OCI-LY1 (cell line): ENCODE measurements around the gene RIOK1.

Source experiments
- H2AFZ ChIP-seq: fragments of 200-600 bp; sonication (generic), shearing (Covaris generic); 2 replicates; pipeline ENCODE4 v1.6.0; 2014; ENCODE audit warnings: antibody characterized with exemption, mild to moderate bottlenecking, low read length
- H3F3A ChIP-seq: fragments of 200-600 bp; sonication (generic), shearing (Covaris generic); 2 replicates; pipeline ENCODE4 v1.6.0; 2014; ENCODE audit warnings: mild to moderate bottlenecking, antibody characterized with exemption, low read length, moderate library complexity; ENCODE audit not compliant: insufficient read depth
- H3K27ac ChIP-seq: fragments of 200-600 bp; sonication (generic); 2 replicates; pipeline ENCODE4 v1.5.1; 2014; ENCODE audit warnings: low read length, mixed run types, mild to moderate bottlenecking, low read depth; ENCODE audit not compliant: poor library complexity, severe bottlenecking
- H3K27me3 ChIP-seq: fragments of 200-600 bp; sonication (generic); 2 replicates; pipeline ENCODE4 v1.6.0; 2014; ENCODE audit warnings: antibody characterized with exemption, mild to moderate bottlenecking, low read length, moderate library complexity; ENCODE audit not compliant: insufficient read depth
- H3K36me3 ChIP-seq: fragments of 200-600 bp; sonication (generic); 2 replicates; pipeline ENCODE4 v1.6.1; 2014; ENCODE audit warnings: mild to moderate bottlenecking, antibody characterized with exemption, low read length, moderate library complexity, mixed read lengths; ENCODE audit not compliant: insufficient read depth
- H3K4me1 ChIP-seq: fragments of 200-600 bp; sonication (generic); 2 replicates; pipeline ENCODE4 v1.5.1; 2014; ENCODE audit warnings: mild to moderate bottlenecking, low read length, moderate library complexity; ENCODE audit not compliant: insufficient read depth, severe bottlenecking
- H3K4me2 ChIP-seq: fragments of 200-600 bp; sonication (generic), shearing (Covaris generic); 2 replicates; pipeline ENCODE4 v1.6.1; 2014; ENCODE audit warnings: low read length
- H3K4me3 ChIP-seq: fragments of 200-600 bp; sonication (generic); 2 replicates; pipeline ENCODE4 v1.5.1; 2014; ENCODE audit warnings: low read length, low read depth, mild to moderate bottlenecking, mixed read lengths; ENCODE audit not compliant: poor library complexity, severe bottlenecking
- H3K79me2 ChIP-seq: fragments of 200-600 bp; shearing (Covaris generic); 2 replicates; pipeline ENCODE4 v1.6.1; 2016; ENCODE audit warnings: mixed run types, low read length, mixed read lengths; ENCODE audit not compliant: insufficient read depth
- H3K9ac ChIP-seq: fragments of 200-600 bp; sonication (generic), shearing (Covaris generic); 2 replicates; pipeline ENCODE4 v1.6.1; 2014; ENCODE audit warnings: mild to moderate bottlenecking, low read length, mixed read lengths
- H3K9me2 ChIP-seq: fragments of 200-600 bp; sonication (generic), shearing (Covaris generic); 2 replicates; pipeline ENCODE4 v1.6.1; 2014; ENCODE audit warnings: low read depth, mild to moderate bottlenecking, low read length, mixed read lengths
- H3K9me3 ChIP-seq: fragments of 200-600 bp; shearing (Covaris generic); 2 replicates; pipeline ENCODE4 v1.6.1; 2014; ENCODE audit warnings: low read length, mixed read lengths
- H4K20me1 ChIP-seq: fragments of 200-600 bp; sonication (generic), shearing (Covaris generic); 2 replicates; pipeline ENCODE4 v1.6.0; 2016; ENCODE audit warnings: mild to moderate bottlenecking, low read length; ENCODE audit not compliant: insufficient read depth
- CTCF ChIP-seq: fragments of 200-600 bp; sonication (generic), shearing (Covaris generic); IDR thresholded peaks from 2 replicates; pipeline ENCODE4 v1.5.1; 2017; ENCODE audit warnings: mild to moderate bottlenecking, antibody characterized with exemption, low read length, moderate library complexity, mixed read lengths
- EZH2 ChIP-seq: fragments of 200-600 bp; sonication (generic), shearing (Covaris generic); IDR thresholded peaks from 2 replicates; pipeline ENCODE4 v1.8.0; 2017; ENCODE audit warnings: borderline replicate concordance, mixed run types, mild to moderate bottlenecking, antibody characterized with exemption, low read length, moderate library complexity, mixed read lengths

RIOK1 gene

GRCh38 chr6:7418238-7418905 is 28.8 kb downstream of the RIOK1 start:
- H3K9ac ChIP-seq = no peak overlapping the region
- no peak overlapping the region for H3K4me3 ChIP-seq
- TF ChIP-seq EZH2 = no peak
- TF ChIP-seq CTCF = no peak
- H3K79me2 ChIP-seq = no peaks in the 10 kb centered on the region
- no peak overlapping the region for H3K4me2 ChIP-seq
- H3K27ac ChIP-seq = no peak overlapping the region
- H3K9me2 ChIP-seq = no peaks in the 10 kb centered on the region
- no peak overlapping the region for H2AFZ ChIP-seq
- no peaks in the 10 kb centered on the region for H3K4me1 ChIP-seq
- no peaks in the 10 kb centered on the region for H3K27me3 ChIP-seq
- no peaks in the 10 kb centered on the region for H3K9me3 ChIP-seq
- peaks cover 62% of the 10 kb centered on the region for H3K36me3 ChIP-seq
- no peaks in the 10 kb centered on the region for H3F3A ChIP-seq
- no peaks in the 10 kb centered on the region for H4K20me1 ChIP-seq

DNA sequence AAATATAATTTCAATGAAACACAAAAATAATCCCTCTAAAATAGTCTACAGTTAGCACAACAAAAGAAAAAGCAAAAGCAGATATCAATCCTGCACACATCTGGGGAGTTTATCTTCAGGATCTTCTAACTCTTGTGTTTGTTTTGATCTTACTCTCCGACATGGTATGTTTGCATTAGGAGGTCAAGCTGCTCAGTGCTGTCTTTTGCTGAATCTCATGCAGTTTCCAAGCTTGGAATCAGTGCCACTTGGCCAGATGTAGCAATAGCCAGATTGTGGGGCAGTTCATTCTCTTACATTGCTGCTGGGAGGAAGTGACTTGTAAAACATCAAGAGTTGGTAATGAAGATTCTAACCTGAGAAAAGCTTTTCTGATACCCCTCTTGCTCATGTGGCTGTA is 29.5 kb downstream of the RIOK1 start:
- Histone ChIP-seq H3F3A (no peaks in the 10 kb centered on the region), H4K20me1 (no peaks in the 10 kb centered on the region), H3K9me2 (no peaks in the 10 kb centered on the region), H3K27ac (no peak overlapping the region), H3K79me2 (no peaks in the 10 kb centered on the region), H3K4me1 (no peaks in the 10 kb centered on the region), H3K4me2 (no peak overlapping the region), H3K27me3 (no peaks in the 10 kb centered on the region), H3K36me3 (peaks cover 55% of the 10 kb centered on the region), H2AFZ (no peak overlapping the region), H3K4me3 (no peak overlapping the region), H3K9ac (no peak overlapping the region), H3K9me3 (no peaks in the 10 kb centered on the region)
- TF ChIP-seq EZH2 (no peak), CTCF (no peak)

GRCh38 chr6:7421066-7421465 is 31.5 kb downstream of the RIOK1 start:
- H3K27ac ChIP-seq = no peak overlapping the region
- no peak overlapping the region for H3K4me3 ChIP-seq
- H3K4me2 ChIP-seq = no peak overlapping the region
- no peaks in the 10 kb centered on the region for H3K4me1 ChIP-seq
- no peaks in the 10 kb centered on the region for H3F3A ChIP-seq
- H3K9me2 ChIP-seq = no peaks in the 10 kb centered on the region
- TF ChIP-seq EZH2 (no peak), CTCF (no peak)
- no peaks in the 10 kb centered on the region for H3K27me3 ChIP-seq
- peaks cover 35% of the 10 kb centered on the region for H3K36me3 ChIP-seq
- no peak overlapping the region for H2AFZ ChIP-seq
- H3K79me2 ChIP-seq = no peaks in the 10 kb centered on the region
- no peaks in the 10 kb centered on the region for H3K9me3 ChIP-seq
- no peak overlapping the region for H3K9ac ChIP-seq
- H4K20me1 ChIP-seq = no peaks in the 10 kb centered on the region
